ENCODE results near the gene SLK. TPM values are rescaled to one million over a fixed set of nuclear protein-coding genes. Genes with fewer than 3 reads are reported as not detected.

SLK gene
- total RNA-seq, 1 donor from 2014 or later, result 26.8 TPM

- intact Hi-C loops (cut with micrococcal nuclease), result no loop called here
These were observed 78.5 kb downstream of the SLK start for GRCh38 chr10:104045151-104046089.

- intact Hi-C loops (cut with micrococcal nuclease), result no loop called here
These were observed 79.7 kb downstream of the SLK start for GRCh38 chr10:104046651-104047050.

- intact Hi-C loops (cut with micrococcal nuclease), result no loop called here
These were observed 82.7 kb downstream of the SLK start for GRCh38 chr10:104049504-104050250.

GRCh38 chr10:104052431-104052830 is 85.5 kb downstream of the SLK start:
- intact Hi-C loops (cut with micrococcal nuclease), result no loop called here

GRCh38 chr10:104053201-104053600 is 86.3 kb downstream of the SLK start:
- intact Hi-C loops (cut with micrococcal nuclease), result no loop called here

- intact Hi-C loops (cut with micrococcal nuclease), result no loop called here
These were observed 87.5 kb downstream of the SLK start for GRCh38 chr10:104054430-104054829.

GRCh38 chr10:104056619-104057273 is 89.8 kb downstream of the SLK start:
- intact Hi-C loops (cut with micrococcal nuclease), result no loop called here

- intact Hi-C loops (cut with micrococcal nuclease), result no loop called here
These were observed 90.8 kb downstream of the SLK start for GRCh38 chr10:104057717-104058116.

- intact Hi-C loops (cut with micrococcal nuclease), result no loop called here
These were observed 92.4 kb downstream of the SLK start for GRCh38 chr10:104059364-104059763.

GRCh38 chr10:104061196-104061595 is 94.3 kb downstream of the SLK start:
- intact Hi-C loops (cut with micrococcal nuclease), result no loop called here

GRCh38 chr10:104065748-104066147 is 98.8 kb downstream of the SLK start:
- intact Hi-C loops (cut with micrococcal nuclease), result no loop called here

- intact Hi-C loops (cut with micrococcal nuclease), result no loop called here
These were observed 100.0 kb downstream of the SLK start for GRCh38 chr10:104066945-104067344.

GRCh38 chr10:104067525-104067924 is 100.6 kb downstream of the SLK start:
- intact Hi-C loops (cut with micrococcal nuclease), result no loop called here

- intact Hi-C loops (cut with micrococcal nuclease), result no loop called here
These were observed 102.7 kb downstream of the SLK start for GRCh38 chr10:104069613-104070012.

GRCh38 chr10:104072786-104073185 is 105.8 kb downstream of the SLK start:
- intact Hi-C loops (cut with micrococcal nuclease), result no loop called here

- intact Hi-C loops (cut with micrococcal nuclease), result no loop called here
These were observed 107.6 kb downstream of the SLK start for GRCh38 chr10:104074505-104074904.

- intact Hi-C loops (cut with micrococcal nuclease), result no loop called here
These were observed 109.8 kb downstream of the SLK start for GRCh38 chr10:104076743-104077160.

GRCh38 chr10:104077247-104077646 is 110.3 kb downstream of the SLK start:
- intact Hi-C loops (cut with micrococcal nuclease), result no loop called here

- intact Hi-C loops (cut with micrococcal nuclease), result no loop called here
These were observed 110.8 kb downstream of the SLK start for GRCh38 chr10:104077663-104078151.
